Smooth muscle cell of the coronary artery (primary cell): ENCODE results near the gene NUMA1. TPM values are rescaled to one million over a fixed set of nuclear protein-coding genes. Genes with fewer than 3 reads are reported as not detected.

Experiments used
- total RNA-seq: library from RNA; depleted of rRNA; stranded (reverse); fragments of >200 nt; gene quantifications from 2 replicates; pipeline ENCODE4 v1.2.3, GENCODE V29; 2014; ENCODE audit warnings: low replicate concordance

NUMA1 gene, protein sequence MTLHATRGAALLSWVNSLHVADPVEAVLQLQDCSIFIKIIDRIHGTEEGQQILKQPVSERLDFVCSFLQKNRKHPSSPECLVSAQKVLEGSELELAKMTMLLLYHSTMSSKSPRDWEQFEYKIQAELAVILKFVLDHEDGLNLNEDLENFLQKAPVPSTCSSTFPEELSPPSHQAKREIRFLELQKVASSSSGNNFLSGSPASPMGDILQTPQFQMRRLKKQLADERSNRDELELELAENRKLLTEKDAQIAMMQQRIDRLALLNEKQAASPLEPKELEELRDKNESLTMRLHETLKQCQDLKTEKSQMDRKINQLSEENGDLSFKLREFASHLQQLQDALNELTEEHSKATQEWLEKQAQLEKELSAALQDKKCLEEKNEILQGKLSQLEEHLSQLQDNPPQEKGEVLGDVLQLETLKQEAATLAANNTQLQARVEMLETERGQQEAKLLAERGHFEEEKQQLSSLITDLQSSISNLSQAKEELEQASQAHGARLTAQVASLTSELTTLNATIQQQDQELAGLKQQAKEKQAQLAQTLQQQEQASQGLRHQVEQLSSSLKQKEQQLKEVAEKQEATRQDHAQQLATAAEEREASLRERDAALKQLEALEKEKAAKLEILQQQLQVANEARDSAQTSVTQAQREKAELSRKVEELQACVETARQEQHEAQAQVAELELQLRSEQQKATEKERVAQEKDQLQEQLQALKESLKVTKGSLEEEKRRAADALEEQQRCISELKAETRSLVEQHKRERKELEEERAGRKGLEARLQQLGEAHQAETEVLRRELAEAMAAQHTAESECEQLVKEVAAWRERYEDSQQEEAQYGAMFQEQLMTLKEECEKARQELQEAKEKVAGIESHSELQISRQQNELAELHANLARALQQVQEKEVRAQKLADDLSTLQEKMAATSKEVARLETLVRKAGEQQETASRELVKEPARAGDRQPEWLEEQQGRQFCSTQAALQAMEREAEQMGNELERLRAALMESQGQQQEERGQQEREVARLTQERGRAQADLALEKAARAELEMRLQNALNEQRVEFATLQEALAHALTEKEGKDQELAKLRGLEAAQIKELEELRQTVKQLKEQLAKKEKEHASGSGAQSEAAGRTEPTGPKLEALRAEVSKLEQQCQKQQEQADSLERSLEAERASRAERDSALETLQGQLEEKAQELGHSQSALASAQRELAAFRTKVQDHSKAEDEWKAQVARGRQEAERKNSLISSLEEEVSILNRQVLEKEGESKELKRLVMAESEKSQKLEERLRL (N-terminal part only)
- total RNA-seq = 88.9 and 138 TPM in 2 replicates

DNA sequence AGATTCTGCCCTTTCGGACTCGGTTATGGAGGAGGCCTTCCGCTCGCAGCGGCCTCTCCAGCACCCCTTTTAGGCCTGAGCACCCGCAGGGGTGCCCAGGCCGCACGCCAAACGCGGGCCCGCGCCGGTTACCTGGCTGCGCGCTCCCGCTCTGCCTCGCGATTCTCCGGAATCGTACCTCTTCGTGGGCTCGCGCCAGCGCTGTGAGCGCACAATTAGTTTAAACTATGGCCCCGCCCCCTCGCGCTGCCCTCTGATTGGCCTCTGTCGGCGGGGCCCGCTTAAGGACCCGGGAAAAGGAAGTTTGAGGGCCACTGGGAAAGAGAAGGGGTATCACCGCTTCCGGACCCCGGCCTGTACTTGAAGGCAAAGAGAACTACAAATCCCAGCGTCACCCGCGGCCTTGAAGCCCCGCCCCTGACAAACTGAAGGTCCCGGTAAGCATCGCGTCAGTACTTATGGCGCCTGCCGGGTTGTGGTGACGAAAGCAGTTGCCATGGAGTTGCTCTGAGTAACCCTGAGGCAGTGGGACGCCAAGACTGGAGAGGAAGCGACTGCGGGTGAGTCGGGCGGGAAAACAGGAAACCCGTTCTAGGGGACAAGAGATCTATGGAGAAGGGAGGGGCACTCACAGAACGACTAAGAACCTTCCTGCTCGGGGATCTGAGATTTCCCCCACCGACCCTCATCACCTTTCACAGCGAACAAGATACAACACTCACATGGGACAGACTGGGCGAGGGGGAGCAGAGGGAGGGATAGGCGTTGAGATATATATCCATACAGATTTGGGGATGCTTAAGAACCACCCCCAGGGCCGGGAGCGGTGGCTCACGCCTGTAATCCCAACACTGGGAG lies at the start of gene NUMA1, which contains the start of gene LRRC51:
NUMA1 (minus strand) TSS at position 217 of the 858 bp plus-strand sequence. CDS start 44,599 bp downstream, outside the sequence.
LRRC51 (plus strand) TSS at position 525 of the 858 bp plus-strand sequence. CDS start 8,234 bp downstream, outside the sequence.

DNA sequence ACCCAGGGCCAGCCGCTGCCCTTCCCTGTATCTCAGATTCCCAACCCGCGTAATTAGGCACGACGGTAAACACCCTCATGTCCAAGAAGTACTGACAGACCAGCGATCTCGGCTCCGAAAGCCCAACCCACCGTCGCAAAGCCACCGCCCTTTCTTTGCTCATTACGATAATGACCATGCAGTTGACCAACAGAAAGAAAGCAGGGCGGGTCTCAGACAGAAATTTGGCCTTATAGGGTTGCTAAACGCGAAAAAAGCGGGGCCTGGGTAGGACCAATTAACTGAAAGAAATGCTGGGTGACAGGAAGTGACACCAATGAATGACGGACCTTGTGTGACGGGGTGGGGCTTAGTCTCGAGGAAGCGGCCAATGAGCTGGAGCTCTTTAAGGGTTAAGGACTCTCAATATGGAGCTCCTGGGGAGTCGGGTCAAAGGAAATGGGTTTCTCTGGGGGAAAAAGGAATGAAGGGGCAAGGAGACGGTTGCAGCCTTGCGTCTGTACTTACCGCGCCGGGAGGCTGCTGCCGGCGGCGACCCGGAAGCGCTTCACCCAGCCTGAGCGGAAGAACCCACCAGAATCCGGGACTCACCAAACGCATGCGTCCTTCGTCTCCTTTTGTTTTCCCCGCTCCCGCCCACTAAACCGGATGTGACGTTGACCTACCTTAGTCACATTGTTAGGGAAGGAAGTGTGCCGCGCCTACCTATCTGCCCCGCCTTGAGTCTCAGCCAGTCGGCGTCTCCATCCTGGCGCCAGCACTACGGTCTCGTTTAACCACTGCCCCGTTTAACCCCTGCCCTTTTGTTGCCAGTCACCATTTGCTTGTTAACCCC lies 32.0 kb upstream of the NUMA1 start, which contains the start of gene ANAPC15:
ANAPC15 (minus strand) TSS at position 553 of the 835 bp plus-strand sequence. CDS start 1,419 bp downstream, outside the sequence.

DNA sequence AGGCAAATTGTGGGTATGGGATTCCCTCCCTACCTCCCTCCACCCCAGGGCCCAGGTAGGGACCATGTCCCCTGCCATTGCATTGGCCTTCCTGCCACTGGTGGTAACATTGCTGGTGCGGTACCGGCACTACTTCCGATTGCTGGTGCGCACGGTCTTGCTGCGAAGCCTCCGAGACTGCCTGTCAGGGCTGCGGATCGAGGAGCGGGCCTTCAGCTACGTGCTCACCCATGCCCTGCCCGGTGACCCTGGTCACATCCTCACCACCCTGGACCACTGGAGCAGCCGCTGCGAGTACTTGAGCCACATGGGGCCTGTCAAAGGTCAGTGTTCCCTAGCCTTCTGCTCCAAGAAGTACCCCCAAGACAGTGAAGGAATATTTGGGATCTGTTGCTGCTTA lies 25.5 kb upstream of the NUMA1 start, which contains the start of gene TOMT:
TOMT (plus strand) TSS at position 37 of the 400 bp plus-strand sequence; CDS start at position 65, 28 bp downstream.

DNA sequence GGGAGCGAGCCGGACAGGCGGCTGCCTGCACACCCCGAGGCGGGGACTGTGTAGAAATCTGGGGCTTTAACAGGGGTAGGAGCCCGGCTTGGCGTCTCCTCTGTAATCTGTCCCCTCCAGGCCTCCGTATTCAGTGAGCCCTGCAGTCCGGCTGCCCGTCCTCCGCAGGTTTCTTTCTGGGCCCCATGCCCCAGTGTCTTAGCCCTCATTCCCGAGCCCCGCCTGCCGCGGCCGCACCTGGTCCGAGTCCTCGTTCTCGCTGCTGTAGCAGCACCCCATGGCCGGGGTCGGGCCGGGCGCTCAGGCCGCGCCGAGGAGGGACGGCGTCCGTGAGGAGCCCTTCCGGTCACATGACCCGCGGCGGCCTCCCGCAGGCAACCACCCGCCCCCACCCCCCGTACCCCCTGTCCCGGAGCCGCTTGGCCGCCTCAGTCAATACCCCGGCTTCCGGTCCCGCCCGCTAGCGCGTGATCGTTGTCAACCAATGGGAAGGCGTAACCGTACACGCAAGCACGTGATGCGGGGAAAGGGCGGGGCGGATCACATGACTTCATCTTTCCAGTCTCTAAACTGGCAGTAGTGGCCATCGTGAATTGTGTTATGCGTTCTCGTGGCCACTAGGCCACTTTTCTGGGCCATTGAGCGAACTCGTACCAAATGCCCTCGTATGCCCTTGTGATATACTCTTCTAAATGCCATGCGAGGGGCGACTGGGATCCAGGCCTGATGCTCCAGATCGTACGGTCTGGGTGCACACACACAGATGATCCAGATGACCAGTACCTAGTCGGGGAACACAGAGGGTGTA lies 22.8 kb upstream of the NUMA1 start, which contains the start of gene LAMTOR1:
LAMTOR1 (minus strand) TSS at position 352 of the 808 bp plus-strand sequence; CDS start at position 279, 73 bp downstream.

DNA sequence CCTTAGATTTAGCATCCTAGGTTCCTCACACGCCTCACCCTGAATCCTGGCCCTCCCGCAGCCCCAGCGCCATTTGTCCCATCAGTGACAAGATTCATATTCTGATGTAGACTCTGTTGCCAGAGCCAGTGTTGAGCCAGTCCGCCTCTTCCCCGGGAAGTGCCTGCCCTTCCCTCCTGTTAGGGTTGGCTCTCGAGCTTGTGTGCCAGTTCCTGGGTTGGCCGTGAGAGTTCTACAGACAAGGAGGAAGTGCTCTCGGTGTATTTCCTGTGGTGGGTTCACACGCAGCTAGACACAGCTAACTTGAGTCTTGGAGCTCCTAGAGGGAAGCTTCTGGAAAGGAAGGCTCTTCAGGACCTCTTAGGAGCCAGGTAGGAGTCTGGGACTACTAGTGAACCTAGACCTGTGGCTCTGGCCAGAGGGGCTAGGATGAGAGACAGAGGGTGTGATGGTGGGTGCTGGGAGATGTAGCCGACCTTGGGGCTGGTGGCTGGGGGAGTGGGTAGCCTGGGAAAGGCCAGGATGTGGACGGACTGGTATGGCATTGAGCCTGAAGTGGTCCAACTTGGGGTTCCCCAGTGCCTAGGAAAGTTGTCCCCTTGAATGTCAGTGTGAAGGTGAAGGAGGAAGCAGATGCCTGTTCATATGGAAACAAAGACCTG lies 81.6 kb downstream of the NUMA1 start, which contains the start of gene IL18BP:
IL18BP (plus strand) TSS at position 261 of the 662 bp plus-strand sequence. CDS start 1,076 bp downstream, outside the sequence.

Other genes with a start within 250 kb of the NUMA1 start
- gene DEFB108B, start 247.3 kb downstream of the NUMA1 start, total RNA-seq = not detected in 2 replicates
- gene DEFB131B, start 202.1 kb downstream of the NUMA1 start, total RNA-seq = not detected in 2 replicates
- 4.6 and 7.3 TPM in 2 replicates for gene XNDC1N, start 151.9 kb downstream of the NUMA1 start, total RNA-seq
- gene RNF121, start 151.5 kb downstream of the NUMA1 start, total RNA-seq = 87.3 and 107 TPM in 2 replicates
- gene IL18BP, start 81.6 kb downstream of the NUMA1 start, total RNA-seq = 1.9 and 3.8 TPM in 2 replicates
- gene LRRC51, start 308 bp upstream of the NUMA1 start, total RNA-seq = 7.5 and 9.5 TPM in 2 replicates
- 87.7 and 153 TPM in 2 replicates for gene LAMTOR1, start 22.8 kb upstream of the NUMA1 start, total RNA-seq
- gene TOMT, start 25.4 kb upstream of the NUMA1 start, total RNA-seq = not detected in 2 replicates
- gene ANAPC15, start 32.2 kb upstream of the NUMA1 start, total RNA-seq = 37.6 and 61.5 TPM in 2 replicates
- 5.5 TPM in 1 of 2 replicates, not detected in the other for gene FOLR3, start 55.2 kb upstream of the NUMA1 start, total RNA-seq
- gene FOLR1, start 111.6 kb upstream of the NUMA1 start, total RNA-seq = not detected in 2 replicates
- gene FOLR2, start 136.3 kb upstream of the NUMA1 start, total RNA-seq = not detected in 2 replicates
- gene INPPL1, start 144.2 kb upstream of the NUMA1 start, total RNA-seq = 49.4 and 53.9 TPM in 2 replicates
- gene PHOX2A, start 163.6 kb upstream of the NUMA1 start, total RNA-seq = not detected in 2 replicates